Vagina (tissue), 2 donors: ENCODE measurements around the gene TPX2. TPM values are rescaled to one million over a fixed set of nuclear protein-coding genes. Genes with fewer than 3 reads are reported as not detected.

Experiments used
- DNase-seq, 2 donors: peaks; one replicate each; pipeline ENCODE4 v3.0.0-alpha.2; 2017; ENCODE audit errors: extremely low spot score in 2 of 2
- H3K27ac ChIP-seq: fragments of 200-600 bp; sonication (generic); one replicate; pipeline ENCODE4 v1.5.1; 2019
- H3K27me3 ChIP-seq: fragments of 200-600 bp; sonication (generic); one replicate; pipeline ENCODE4 v1.5.1; 2019
- H3K36me3 ChIP-seq, 2 donors: fragments of 200-600 bp; sonication (generic); one replicate each; pipeline ENCODE4 v1.5.1; 2017 to 2019
- H3K4me1 ChIP-seq: fragments of 200-600 bp; sonication (generic); one replicate; pipeline ENCODE4 v1.5.1; 2019
- H3K4me3 ChIP-seq, 2 donors: fragments of 200-600 bp; sonication (generic); 1 replicate in 1 of 2; 2 replicates in 1 of 2; pipeline ENCODE4 v1.5.1; 2016 to 2019
- H3K9me3 ChIP-seq: fragments of 200-600 bp; sonication (generic); one replicate; pipeline ENCODE4 v1.5.1; 2019
- POLR2A ChIP-seq, 2 donors: fragments of 450-650 bp; IDR thresholded peaks; one replicate each; pipeline ENCODE4 v1.6.1; 2017; ENCODE audit warnings: antibody characterized with exemption in 2 of 2, mild to moderate bottlenecking in 2 of 2, moderate library complexity in 2 of 2
- POLR2AphosphoS5 ChIP-seq, 2 donors: sonication (generic); formaldehyde crosslinking; IDR thresholded peaks; one replicate each; pipeline ENCODE4 v1.9.0; 2017; ENCODE audit warnings: antibody characterized with exemption in 2 of 2, mild to moderate bottlenecking in 2 of 2, low read depth in 1 of 2; ENCODE audit not compliant: insufficient read depth in 1 of 2
- intact Hi-C: fragments of 100-400 bp; cut with DNase I; formaldehyde crosslinking; loops from one replicate; pipeline ENCODE4 v1.15.1; 2023
- total RNA-seq: library from RNA; depleted of rRNA; stranded (reverse); fragments of >200 nt; gene quantifications from one replicate; pipeline ENCODE4 v1.2.3, GENCODE V29; 2016
- TF ChIP-seq, protein P1 (sequence below), 3 experiments: fragments of 450-650 bp in 2 of 3; fragments of 200-600 bp in 1 of 3; sonication (generic) in 1 of 3; IDR thresholded peaks; one replicate each; pipeline ENCODE4 v1.5.1; 2017 to 2019; ENCODE audit warnings: antibody characterized with exemption in 3 of 3, mild to moderate bottlenecking in 2 of 3, moderate library complexity in 2 of 3

Gene TPX2
- total RNA-seq, 1 donor from 2014 or later, result 6.1 TPM

DNA sequence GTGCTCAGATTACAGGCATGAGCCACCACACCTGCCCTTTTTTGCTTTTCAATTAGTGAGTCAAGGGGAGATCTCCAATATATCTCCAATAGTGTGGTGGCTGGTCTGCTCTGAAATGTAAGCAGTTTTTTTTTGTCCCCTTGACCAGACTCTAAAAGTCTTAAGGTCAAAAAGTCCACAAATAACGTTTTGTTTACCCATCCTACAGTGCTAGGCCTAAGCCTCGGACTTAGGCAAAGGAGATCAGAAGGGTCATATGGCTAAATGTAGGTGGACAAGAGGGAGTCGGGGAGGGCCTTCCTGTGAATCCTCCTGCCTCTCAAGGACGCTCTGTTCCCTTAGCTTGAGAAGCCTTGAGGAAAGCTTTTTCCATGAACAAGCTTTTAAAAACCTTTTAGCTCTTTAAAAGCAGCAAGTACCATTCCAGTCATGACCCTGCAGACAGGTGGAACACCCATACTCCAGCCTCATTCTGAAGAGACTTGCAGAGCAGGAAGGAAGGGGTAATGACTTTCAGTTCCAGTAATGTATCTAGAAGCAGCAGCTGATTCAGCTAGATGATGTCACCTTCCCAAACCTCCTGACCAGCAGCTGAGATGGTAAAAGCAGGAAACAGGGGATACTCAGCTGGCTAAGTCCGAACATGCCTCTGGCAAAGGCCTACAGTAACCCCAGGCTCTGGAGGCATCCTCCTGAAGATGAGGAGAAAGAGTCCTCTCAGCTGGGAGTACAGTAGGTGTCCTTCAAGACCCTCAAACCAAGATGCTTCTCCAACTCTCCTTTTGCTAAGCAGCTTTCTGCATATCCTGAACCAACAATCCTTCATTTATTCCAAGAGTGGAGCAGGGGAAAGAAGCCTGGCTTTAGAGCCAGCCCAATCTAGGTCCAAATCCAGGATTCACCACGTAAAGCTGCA, 40.0 kb upstream of the TPX2 start:
- Histone ChIP-seq H3K27me3 (no peaks in the 10 kb centered on the region), H3K9me3 (no peaks in the 10 kb centered on the region), H3K4me1 (peaks cover 64% of the 10 kb centered on the region), H3K27ac (peak overlapping the region; percentile 82), H3K36me3 (no peaks in the 10 kb centered on the region), H3K4me3 (no peak overlapping the region)
- no peak for TF ChIP-seq POLR2A (IDR thresholded peaks at IDR 0.05)
- peak in 1 of 2 donors; percentile 97 for TF ChIP-seq POLR2AphosphoS5 (IDR thresholded peaks at IDR 0.05; ENCODE audit: insufficient read depth in 1 of 2, low read depth in 1 of 2)
- no peak for DNase-seq
- intact Hi-C loops, result no loop called here

DNA sequence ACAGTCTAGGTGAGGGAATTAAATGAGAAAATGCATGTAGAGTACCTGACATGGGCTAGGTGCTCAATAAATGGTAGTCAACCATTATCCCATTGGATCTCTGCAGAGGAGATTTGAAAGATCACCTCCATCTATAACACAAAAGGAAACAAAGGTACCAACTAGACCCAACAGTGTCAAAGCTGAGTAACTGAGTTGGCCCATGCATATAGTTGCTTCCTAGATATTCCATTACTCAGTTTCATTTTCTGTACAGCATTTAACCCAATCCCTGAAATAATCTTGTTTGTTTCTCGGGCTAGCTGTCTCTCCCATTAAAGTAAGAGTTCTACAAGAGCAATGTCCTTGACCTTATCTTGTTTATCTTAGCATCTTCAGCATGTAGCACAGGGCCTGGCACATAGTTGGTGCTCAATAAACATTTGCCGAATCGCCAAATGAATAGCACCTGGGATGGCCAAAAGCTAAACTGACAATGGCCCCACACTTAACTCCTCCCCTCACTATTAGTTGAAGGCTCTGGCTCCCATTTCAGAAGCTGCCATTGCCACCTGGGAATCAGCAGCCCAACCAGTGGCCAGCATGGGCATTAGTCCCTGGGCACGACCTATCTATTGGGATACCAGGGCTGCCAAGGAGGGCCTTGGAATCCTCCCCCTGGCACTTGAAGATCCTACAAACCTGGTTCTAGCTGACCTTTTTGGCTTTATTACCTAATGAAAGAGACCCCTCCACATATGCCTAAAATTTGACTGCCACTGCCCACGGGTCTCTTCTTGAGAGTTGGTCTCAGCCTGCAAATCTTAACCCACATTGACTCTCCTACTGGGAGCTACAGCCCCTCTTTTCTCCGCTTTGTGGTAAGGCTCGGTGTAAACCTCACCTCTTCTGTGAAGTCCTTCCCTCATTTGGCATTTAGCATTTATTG, 39.0 kb upstream of the TPX2 start:
- DNase-seq, result no peak
- TF ChIP-seq POLR2A (IDR thresholded peaks at IDR 0.05), result no peak
- TF ChIP-seq, protein P1, sequence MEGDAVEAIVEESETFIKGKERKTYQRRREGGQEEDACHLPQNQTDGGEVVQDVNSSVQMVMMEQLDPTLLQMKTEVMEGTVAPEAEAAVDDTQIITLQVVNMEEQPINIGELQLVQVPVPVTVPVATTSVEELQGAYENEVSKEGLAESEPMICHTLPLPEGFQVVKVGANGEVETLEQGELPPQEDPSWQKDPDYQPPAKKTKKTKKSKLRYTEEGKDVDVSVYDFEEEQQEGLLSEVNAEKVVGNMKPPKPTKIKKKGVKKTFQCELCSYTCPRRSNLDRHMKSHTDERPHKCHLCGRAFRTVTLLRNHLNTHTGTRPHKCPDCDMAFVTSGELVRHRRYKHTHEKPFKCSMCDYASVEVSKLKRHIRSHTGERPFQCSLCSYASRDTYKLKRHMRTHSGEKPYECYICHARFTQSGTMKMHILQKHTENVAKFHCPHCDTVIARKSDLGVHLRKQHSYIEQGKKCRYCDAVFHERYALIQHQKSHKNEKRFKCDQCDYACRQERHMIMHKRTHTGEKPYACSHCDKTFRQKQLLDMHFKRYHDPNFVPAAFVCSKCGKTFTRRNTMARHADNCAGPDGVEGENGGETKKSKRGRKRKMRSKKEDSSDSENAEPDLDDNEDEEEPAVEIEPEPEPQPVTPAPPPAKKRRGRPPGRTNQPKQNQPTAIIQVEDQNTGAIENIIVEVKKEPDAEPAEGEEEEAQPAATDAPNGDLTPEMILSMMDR (IDR thresholded peaks at IDR 0.05), result no peak
- no peak for TF ChIP-seq POLR2AphosphoS5 (IDR thresholded peaks at IDR 0.05; ENCODE audit: insufficient read depth in 1 of 2, low read depth in 1 of 2)
- intact Hi-C loops, result no loop called here
- no peaks in the 10 kb centered on the region for H3K27me3 ChIP-seq
- peak overlapping the region; percentile 82 for H3K27ac ChIP-seq
- no peaks in the 10 kb centered on the region for H3K36me3 ChIP-seq
- H3K4me1 ChIP-seq, result peaks cover 68% of the 10 kb centered on the region
- H3K4me3 ChIP-seq, result no peak overlapping the region
- no peaks in the 10 kb centered on the region for H3K9me3 ChIP-seq

DNA sequence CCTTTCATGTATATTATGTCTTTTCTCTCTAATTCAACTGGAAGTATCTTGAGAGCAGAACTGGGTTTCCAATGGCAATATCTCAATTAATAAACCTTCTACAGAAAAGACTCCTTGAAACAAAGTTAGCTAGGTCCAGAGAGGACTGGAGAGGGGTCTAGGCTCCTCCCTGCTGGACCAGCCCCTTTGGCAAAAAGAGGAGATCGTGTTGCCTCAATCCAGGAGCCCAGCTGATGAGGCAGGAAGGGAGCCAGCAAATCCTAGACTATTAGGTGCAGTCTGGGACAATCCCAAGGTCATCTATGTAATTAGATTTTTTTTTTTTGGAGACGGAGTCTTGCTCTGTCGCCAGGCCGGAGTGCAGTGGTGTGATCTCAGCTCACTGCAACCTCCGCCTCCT, 38.3 kb upstream of the TPX2 start:
- DNase-seq, result no peak
- H3K36me3 ChIP-seq, result no peaks in the 10 kb centered on the region
- no peaks in the 10 kb centered on the region for H3K27me3 ChIP-seq
- TF ChIP-seq, protein P1 (IDR thresholded peaks at IDR 0.05), result no peak
- TF ChIP-seq POLR2AphosphoS5 (IDR thresholded peaks at IDR 0.05; ENCODE audit: insufficient read depth in 1 of 2, low read depth in 1 of 2), result no peak
- TF ChIP-seq POLR2A (IDR thresholded peaks at IDR 0.05), result no peak
- intact Hi-C loops, result no loop called here
- peaks cover 72% of the 10 kb centered on the region for H3K4me1 ChIP-seq
- H3K9me3 ChIP-seq, result no peaks in the 10 kb centered on the region
- peak overlapping the region; percentile 82 for H3K27ac ChIP-seq
- no peak overlapping the region for H3K4me3 ChIP-seq

DNA sequence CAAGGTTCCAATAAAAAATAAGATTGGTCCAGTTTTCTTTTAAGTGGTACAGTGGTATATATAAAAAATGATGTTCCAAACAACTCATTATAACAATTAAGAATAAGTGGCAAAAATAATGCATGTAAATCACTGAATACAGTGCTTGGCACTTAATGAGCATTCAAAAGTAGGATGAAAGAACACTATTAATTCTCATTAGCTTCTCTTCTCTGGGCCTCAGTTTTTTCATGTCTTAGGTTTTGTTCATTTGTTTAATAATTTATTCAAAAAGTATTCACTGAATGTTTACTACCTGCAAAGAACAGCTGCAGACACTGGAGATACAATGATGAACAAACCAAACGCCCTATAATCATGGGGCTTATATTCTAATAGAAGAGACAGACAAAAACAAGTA, 37.5 kb upstream of the TPX2 start:
- intact Hi-C loops, result no loop called here
- H3K4me1 ChIP-seq, result peaks cover 75% of the 10 kb centered on the region
- no peaks in the 10 kb centered on the region for H3K9me3 ChIP-seq
- no peak for DNase-seq
- H3K27me3 ChIP-seq, result no peaks in the 10 kb centered on the region
- H3K36me3 ChIP-seq, result peaks cover 0 to 3% of the 10 kb centered on the region in 2 donors
- H3K4me3 ChIP-seq, result no peak overlapping the region
- H3K27ac ChIP-seq, result peak overlapping the region; percentile 72
- TF ChIP-seq POLR2AphosphoS5 (IDR thresholded peaks at IDR 0.05; ENCODE audit: insufficient read depth in 1 of 2, low read depth in 1 of 2) (no peak), POLR2A (IDR thresholded peaks at IDR 0.05) (no peak)
- TF ChIP-seq, protein P1 (IDR thresholded peaks at IDR 0.05), result no peak
